ENCODE results near the gene PET117. TPM values are rescaled to one million over a fixed set of nuclear protein-coding genes. Genes with fewer than 3 reads are reported as not detected.

Gene PET117
- total RNA-seq, 1 donor from 2014 or later = 58.3 TPM

- no peak overlapping the region for H3K9ac ChIP-seq
- no peaks in the 10 kb centered on the region for H3K4me1 ChIP-seq
- H3K4me3 ChIP-seq = no peak overlapping the region
- H3K79me2 ChIP-seq (ENCODE audit: low read depth) = no peaks in the 10 kb centered on the region
- H4K20me1 ChIP-seq (ENCODE audit: low read depth) = no peaks in the 10 kb centered on the region
- no peak overlapping the region for H3K4me2 ChIP-seq
- no peak overlapping the region for H2AFZ ChIP-seq (replicated peaks)
- H3K27ac ChIP-seq = no peak overlapping the region
- H3K36me3 ChIP-seq = peaks cover 9% of the 10 kb centered on the region
- no peaks in the 10 kb centered on the region for H3F3A ChIP-seq (ENCODE audit: low read depth)
- H3K4me3 Mint-ChIP-seq = no peak overlapping the region
- no peaks in the 10 kb centered on the region for H3K4me1 Mint-ChIP-seq
- no peaks in the 10 kb centered on the region for H3K27me3 Mint-ChIP-seq (ENCODE audit: insufficient read depth, low read depth)
- no peak for TF ChIP-seq EZH2 (IDR thresholded peaks at IDR 0.05)
- TF ChIP-seq EZH2phosphoT487 (IDR thresholded peaks at IDR 0.05) = no peak
- TF ChIP-seq CTCF (IDR thresholded peaks at IDR 0.05) = no peak
- no peaks in the 10 kb centered on the region for H3K9me3 Mint-ChIP-seq
- no peaks in the 10 kb centered on the region for H3K9me3 ChIP-seq (ENCODE audit: low read depth)
- H3K27me3 ChIP-seq = no peaks in the 10 kb centered on the region
- no peak for DNase-seq (ENCODE audit: low spot score)
- peaks cover 6% of the 10 kb centered on the region for H3K36me3 Mint-ChIP-seq
- H3K27ac Mint-ChIP-seq = no peak overlapping the region
Measured at GRCh38 chr20:18156045-18156444, 18.4 kb downstream of the PET117 start.

GRCh38 chr20:18164356-18164755 is 26.7 kb downstream of the PET117 start:
- Mint-ChIP-seq H3K4me3 (no peak overlapping the region), H3K27me3 (ENCODE audit: insufficient read depth, low read depth) (no peaks in the 10 kb centered on the region), H3K9me3 (no peaks in the 10 kb centered on the region), H3K36me3 (peaks cover 31% of the 10 kb centered on the region), H3K4me1 (peaks cover 14% of the 10 kb centered on the region), H3K27ac (no peak overlapping the region)
- Histone ChIP-seq H3K4me3 (no peak overlapping the region), H3K9me3 (ENCODE audit: low read depth) (no peaks in the 10 kb centered on the region), H3F3A (ENCODE audit: low read depth) (peaks cover 5% of the 10 kb centered on the region), H3K9ac (no peak overlapping the region), H2AFZ (replicated peaks) (no peak overlapping the region), H3K4me1 (peaks cover 27% of the 10 kb centered on the region), H3K4me2 (no peak overlapping the region), H3K27ac (no peak overlapping the region), H3K27me3 (no peaks in the 10 kb centered on the region), H3K79me2 (ENCODE audit: low read depth) (peaks cover 42% of the 10 kb centered on the region), H3K36me3 (peaks cover 13% of the 10 kb centered on the region), H4K20me1 (ENCODE audit: low read depth) (peaks cover 11% of the 10 kb centered on the region)
- no peak for DNase-seq (ENCODE audit: low spot score)
- TF ChIP-seq EZH2 (IDR thresholded peaks at IDR 0.05) = no peak
- TF ChIP-seq CTCF (IDR thresholded peaks at IDR 0.05) = no peak
- TF ChIP-seq EZH2phosphoT487 (IDR thresholded peaks at IDR 0.05) = no peak

GRCh38 chr20:18165553-18165952 is 27.9 kb downstream of the PET117 start:
- Histone ChIP-seq H4K20me1 (ENCODE audit: low read depth) (peaks cover 11% of the 10 kb centered on the region), H2AFZ (replicated peaks) (no peak overlapping the region), H3K36me3 (peaks cover 9% of the 10 kb centered on the region), H3K4me1 (peaks cover 27% of the 10 kb centered on the region), H3K4me3 (no peak overlapping the region), H3K9me3 (ENCODE audit: low read depth) (no peaks in the 10 kb centered on the region), H3K9ac (no peak overlapping the region), H3K4me2 (no peak overlapping the region), H3K79me2 (ENCODE audit: low read depth) (peaks cover 53% of the 10 kb centered on the region), H3F3A (ENCODE audit: low read depth) (peaks cover 5% of the 10 kb centered on the region), H3K27ac (no peak overlapping the region), H3K27me3 (no peaks in the 10 kb centered on the region)
- TF ChIP-seq EZH2 (IDR thresholded peaks at IDR 0.05) (no peak), EZH2phosphoT487 (IDR thresholded peaks at IDR 0.05) (no peak), CTCF (IDR thresholded peaks at IDR 0.05) (no peak)
- DNase-seq (ENCODE audit: low spot score) = no peak
- Mint-ChIP-seq H3K4me1 (peaks cover 14% of the 10 kb centered on the region), H3K36me3 (peaks cover 33% of the 10 kb centered on the region), H3K27me3 (ENCODE audit: insufficient read depth, low read depth) (no peaks in the 10 kb centered on the region), H3K9me3 (no peaks in the 10 kb centered on the region), H3K4me3 (no peak overlapping the region), H3K27ac (no peak overlapping the region)
